Breast epithelium (tissue), 4 donors: Measurements from ENCODE around the gene PIK3CG. TPM values are rescaled to one million over a fixed set of nuclear protein-coding genes. Genes with fewer than 3 reads are reported as not detected.

ENCODE experiments used
- DNase-seq, 2 donors: peaks; one replicate each; pipeline ENCODE4 v3.0.0-alpha.2; 2019; ENCODE audit warnings: low spot score in 2 of 2
- H3K27ac ChIP-seq, 2 donors: fragments of 200-600 bp; sonication (generic) in 1 of 2; one replicate each; pipeline ENCODE4 v1.5.1; 2016 to 2019; ENCODE audit warnings: mild to moderate bottlenecking in 1 of 2
- H3K27me3 ChIP-seq, 2 donors: fragments of 200-600 bp; sonication (generic) in 1 of 2; one replicate each; pipeline versions ENCODE4 v1.5.1 to v1.6.0; 2017 to 2019; ENCODE audit warnings: control low read depth in 1 of 2, mild to moderate bottlenecking in 1 of 2
- H3K36me3 ChIP-seq: fragments of 200-600 bp; one replicate; pipeline ENCODE4 v1.5.1; 2019
- H3K4me1 ChIP-seq, 2 donors: fragments of 200-600 bp; sonication (generic); one replicate each; pipeline ENCODE4 v1.5.1; 2016 to 2019; ENCODE audit warnings: control low read depth in 1 of 2
- H3K4me3 ChIP-seq, 3 donors: fragments of 200-600 bp; sonication (generic); 1 replicate in 2 of 3; 2 replicates in 1 of 3; pipeline ENCODE4 v1.5.1; 2016 to 2019; ENCODE audit warnings: mild to moderate bottlenecking in 3 of 3, moderate library complexity in 2 of 3
- H3K9me3 ChIP-seq, 2 donors: fragments of 200-600 bp; sonication (generic) in 1 of 2; one replicate each; pipeline ENCODE4 v1.5.1; 2016 to 2019; ENCODE audit warnings: control low read depth in 1 of 2
- CTCF ChIP-seq, 3 donors: fragments of 450-650 bp; IDR thresholded peaks; one replicate each; pipeline ENCODE4 v1.5.1; 2016 to 2017; ENCODE audit warnings: antibody characterized with exemption in 3 of 3, mild to moderate bottlenecking in 3 of 3, moderate library complexity in 3 of 3
- POLR2A ChIP-seq: fragments of 450-650 bp; IDR thresholded peaks from one replicate; pipeline ENCODE4 v1.6.1; 2016; ENCODE audit warnings: antibody characterized with exemption, mild to moderate bottlenecking, moderate library complexity
- POLR2AphosphoS5 ChIP-seq, 3 donors: sonication (generic); formaldehyde crosslinking; IDR thresholded peaks; one replicate each; pipeline ENCODE4 v1.6.1; 2017; ENCODE audit warnings: antibody characterized with exemption in 3 of 3
- intact Hi-C: fragments of 100-400 bp; cut with DNase I; formaldehyde crosslinking; loops from one replicate; pipeline ENCODE4 v1.15.1; 2023; ENCODE audit warnings: low total_unique reads
- total RNA-seq, 3 donors: library from RNA; depleted of rRNA; stranded (reverse); fragments of >200 nt; gene quantifications; one replicate each; pipeline ENCODE4 v1.1.0, GENCODE V29; 2016

PIK3CG gene
- total RNA-seq, 3 donors from 2014 or later, result 3.3 to 12.0 (median 5.4) TPM

- intact Hi-C loops, result no loop called here
- Histone ChIP-seq H3K4me3 (no peak overlapping the region), H3K36me3 (no peaks in the 10 kb centered on the region), H3K4me1 (no peaks in the 10 kb centered on the region), H3K27me3 (no peaks in the 10 kb centered on the region), H3K27ac (no peak overlapping the region), H3K9me3 (no peaks in the 10 kb centered on the region)
- no peak for TF ChIP-seq POLR2A
- no peak for TF ChIP-seq POLR2AphosphoS5 (IDR thresholded peaks at IDR 0.05)
- TF ChIP-seq CTCF (IDR thresholded peaks at IDR 0.05), result no peak
- DNase-seq, result no peak
Measured at GRCh38 chr7:106836816-106837215, 28.3 kb upstream of the PIK3CG start.

- no peak for DNase-seq
- no peak overlapping the region for H3K4me3 ChIP-seq
- H3K27ac ChIP-seq, result no peak overlapping the region
- no peaks in the 10 kb centered on the region for H3K27me3 ChIP-seq
- H3K36me3 ChIP-seq, result no peaks in the 10 kb centered on the region
- intact Hi-C loops, result no loop called here
- no peaks in the 10 kb centered on the region for H3K4me1 ChIP-seq
- no peak for TF ChIP-seq POLR2AphosphoS5 (IDR thresholded peaks at IDR 0.05)
- no peak for TF ChIP-seq CTCF (IDR thresholded peaks at IDR 0.05)
- no peak for TF ChIP-seq POLR2A
- H3K9me3 ChIP-seq, result no peaks in the 10 kb centered on the region
Measured at GRCh38 chr7:106839511-106839910, 25.6 kb upstream of the PIK3CG start.

- H3K4me3 ChIP-seq, result no peak overlapping the region
- H3K36me3 ChIP-seq, result no peaks in the 10 kb centered on the region
- H3K27ac ChIP-seq, result no peak overlapping the region
- TF ChIP-seq POLR2AphosphoS5 (IDR thresholded peaks at IDR 0.05) (no peak), CTCF (IDR thresholded peaks at IDR 0.05) (no peak), POLR2A (no peak)
- H3K4me1 ChIP-seq, result no peaks in the 10 kb centered on the region
- no peak for DNase-seq
- H3K27me3 ChIP-seq, result no peaks in the 10 kb centered on the region
- H3K9me3 ChIP-seq, result no peaks in the 10 kb centered on the region
- intact Hi-C loops, result loop anchor here (5.0 kb wide), 1 partner anchor 307 kb away; no protein-coding TSS in a partner anchor
Measured at GRCh38 chr7:106840342-106840741, 24.7 kb upstream of the PIK3CG start.

- H3K9me3 ChIP-seq, result no peaks in the 10 kb centered on the region
- intact Hi-C loops, result loop anchor here (5.0 kb wide), 1 partner anchor 305 kb away; no protein-coding TSS in a partner anchor
- no peaks in the 10 kb centered on the region for H3K4me1 ChIP-seq
- H3K36me3 ChIP-seq, result no peaks in the 10 kb centered on the region
- H3K4me3 ChIP-seq, result no peak overlapping the region
- TF ChIP-seq POLR2AphosphoS5 (IDR thresholded peaks at IDR 0.05) (no peak), POLR2A (no peak), CTCF (IDR thresholded peaks at IDR 0.05) (no peak)
- no peak overlapping the region for H3K27ac ChIP-seq
- no peak for DNase-seq
- H3K27me3 ChIP-seq, result no peaks in the 10 kb centered on the region
Measured at GRCh38 chr7:106841896-106842390, 23.1 kb upstream of the PIK3CG start.

- Histone ChIP-seq H3K27me3 (no peaks in the 10 kb centered on the region), H3K36me3 (no peaks in the 10 kb centered on the region), H3K4me1 (no peaks in the 10 kb centered on the region), H3K9me3 (no peaks in the 10 kb centered on the region), H3K4me3 (no peak overlapping the region), H3K27ac (no peak overlapping the region)
- intact Hi-C loops, result loop anchor here (5.0 kb wide), 1 partner anchor 303 kb away; no protein-coding TSS in a partner anchor
- DNase-seq, result no peak
- no peak for TF ChIP-seq CTCF (IDR thresholded peaks at IDR 0.05)
- TF ChIP-seq POLR2A, result no peak
- no peak for TF ChIP-seq POLR2AphosphoS5 (IDR thresholded peaks at IDR 0.05)
Measured at GRCh38 chr7:106844279-106844997, 20.6 kb upstream of the PIK3CG start.
